Measurements from ENCODE around the gene CHAF1B.

The CHAF1B gene

DNA sequence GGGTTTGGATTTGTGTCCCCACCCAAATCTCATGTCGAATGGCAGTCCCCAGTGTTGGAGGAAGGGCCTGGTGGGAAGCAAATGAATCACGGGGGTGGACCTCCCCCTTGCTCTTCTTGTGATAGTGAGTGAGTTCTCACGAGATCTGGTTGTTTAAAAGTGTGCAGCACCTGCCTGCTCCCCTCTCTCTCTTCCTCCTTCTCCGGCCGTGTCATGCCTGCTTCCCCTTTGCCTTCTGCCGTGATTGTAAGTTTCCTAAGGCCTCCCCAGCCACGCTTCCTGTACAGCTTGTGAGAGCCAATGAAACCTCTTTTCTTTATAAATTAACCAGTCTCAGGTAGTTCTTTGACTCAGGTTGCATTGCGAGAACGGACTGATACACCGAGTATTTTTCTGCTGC is 78.8 kb downstream of the CHAF1B start:
- DNase-seq, result no peak

DNA sequence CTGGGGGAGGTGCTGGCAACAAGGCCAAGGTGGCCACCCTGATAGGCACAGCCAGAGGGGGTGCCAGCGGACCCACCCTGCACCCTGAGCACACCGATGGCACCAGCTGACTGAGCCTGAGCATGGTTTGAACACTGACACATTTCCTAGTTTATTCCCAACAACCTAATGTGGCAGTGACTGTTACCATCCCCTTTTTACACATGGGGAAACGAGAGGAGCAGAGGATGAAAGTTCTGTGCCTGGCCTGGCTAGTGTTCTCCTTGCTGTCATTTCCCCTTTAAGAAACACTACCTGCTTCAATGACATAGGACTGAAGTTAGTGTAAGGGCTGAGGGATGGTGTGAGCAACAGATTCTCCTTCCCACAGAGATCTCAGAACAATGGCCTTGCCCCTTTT is 79.4 kb downstream of the CHAF1B start:
- no peak for DNase-seq

DNA sequence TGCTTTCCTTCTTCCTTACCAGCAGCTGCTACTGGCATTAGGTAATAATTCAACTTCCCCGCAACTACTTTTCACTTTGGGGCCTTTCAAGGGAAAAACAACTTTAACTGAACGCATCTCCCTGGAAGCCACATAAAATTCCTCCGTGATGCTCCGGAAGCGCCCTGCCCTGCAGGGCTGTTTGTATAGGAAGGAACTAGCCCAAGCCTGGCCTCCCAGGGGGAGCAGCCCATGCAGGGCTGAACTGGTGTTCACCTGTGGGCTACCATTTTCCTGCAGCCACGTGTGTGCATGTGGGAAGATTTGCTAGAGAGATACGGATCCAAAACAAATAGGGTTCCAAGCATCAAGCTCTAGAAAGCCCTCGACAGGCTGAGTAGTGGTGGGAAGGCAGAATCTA is 80.3 kb downstream of the CHAF1B start:
- no peak for DNase-seq

DNA sequence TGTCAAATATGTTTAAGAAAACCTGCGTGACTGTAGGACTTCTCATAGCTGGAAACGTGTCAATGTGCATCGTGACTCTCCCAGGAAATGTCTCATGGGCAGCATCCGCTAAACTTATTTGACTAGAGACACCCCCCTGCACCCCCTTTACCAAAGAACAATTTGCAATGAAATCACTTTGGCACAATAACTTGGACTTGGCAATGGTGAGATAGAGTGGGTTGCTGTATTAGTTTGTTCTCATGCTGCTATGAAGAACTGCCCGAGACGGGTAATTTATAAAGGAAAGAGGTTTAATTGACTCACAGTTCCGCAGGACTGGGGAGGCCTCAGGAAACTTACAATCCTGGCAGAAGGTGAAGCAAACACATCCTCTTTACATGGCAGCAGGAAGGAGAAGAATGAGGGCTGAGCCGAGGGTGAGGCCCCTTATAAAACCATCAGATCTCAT is 80.9 kb downstream of the CHAF1B start:
- no peak for DNase-seq
